ENCODE results near the gene ELOVL7.
"Not testable (repeated sequence)": the region's sequence is repeated elsewhere in the genome, so short reads cannot be mapped to it uniquely, and the experiment has no call there.

Gene ELOVL7

DNA sequence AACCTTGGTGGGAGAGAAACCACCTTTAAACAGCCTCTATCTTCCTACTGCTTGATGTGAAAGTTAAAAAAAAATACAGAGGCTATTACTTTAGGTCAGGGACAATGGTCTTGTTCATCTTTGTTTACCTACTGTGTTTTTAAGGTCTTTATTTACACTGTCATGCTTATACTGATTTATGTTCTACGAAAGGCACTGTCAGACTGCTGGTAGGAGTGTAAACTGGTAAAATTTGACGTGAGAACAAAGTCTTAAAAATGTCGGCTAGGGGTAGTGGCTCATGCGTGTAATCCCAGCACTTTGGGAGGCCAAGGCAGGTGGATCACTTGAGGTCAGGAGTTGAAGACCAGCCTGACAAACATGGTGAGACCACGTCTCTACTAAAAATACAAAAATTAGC is 42.1 kb upstream of the ELOVL7 start:
- TF ChIP-seq, protein P1, sequence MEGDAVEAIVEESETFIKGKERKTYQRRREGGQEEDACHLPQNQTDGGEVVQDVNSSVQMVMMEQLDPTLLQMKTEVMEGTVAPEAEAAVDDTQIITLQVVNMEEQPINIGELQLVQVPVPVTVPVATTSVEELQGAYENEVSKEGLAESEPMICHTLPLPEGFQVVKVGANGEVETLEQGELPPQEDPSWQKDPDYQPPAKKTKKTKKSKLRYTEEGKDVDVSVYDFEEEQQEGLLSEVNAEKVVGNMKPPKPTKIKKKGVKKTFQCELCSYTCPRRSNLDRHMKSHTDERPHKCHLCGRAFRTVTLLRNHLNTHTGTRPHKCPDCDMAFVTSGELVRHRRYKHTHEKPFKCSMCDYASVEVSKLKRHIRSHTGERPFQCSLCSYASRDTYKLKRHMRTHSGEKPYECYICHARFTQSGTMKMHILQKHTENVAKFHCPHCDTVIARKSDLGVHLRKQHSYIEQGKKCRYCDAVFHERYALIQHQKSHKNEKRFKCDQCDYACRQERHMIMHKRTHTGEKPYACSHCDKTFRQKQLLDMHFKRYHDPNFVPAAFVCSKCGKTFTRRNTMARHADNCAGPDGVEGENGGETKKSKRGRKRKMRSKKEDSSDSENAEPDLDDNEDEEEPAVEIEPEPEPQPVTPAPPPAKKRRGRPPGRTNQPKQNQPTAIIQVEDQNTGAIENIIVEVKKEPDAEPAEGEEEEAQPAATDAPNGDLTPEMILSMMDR (IDR thresholded peaks at IDR 0.05; ENCODE audit: insufficient read depth, low read depth, low read length, missing control alignments): no peak
- no peak for DNase-seq (ENCODE audit: low read depth)
- H3K4me3 ChIP-seq (ENCODE audit: low read depth, low read length): no peak overlapping the region

DNA sequence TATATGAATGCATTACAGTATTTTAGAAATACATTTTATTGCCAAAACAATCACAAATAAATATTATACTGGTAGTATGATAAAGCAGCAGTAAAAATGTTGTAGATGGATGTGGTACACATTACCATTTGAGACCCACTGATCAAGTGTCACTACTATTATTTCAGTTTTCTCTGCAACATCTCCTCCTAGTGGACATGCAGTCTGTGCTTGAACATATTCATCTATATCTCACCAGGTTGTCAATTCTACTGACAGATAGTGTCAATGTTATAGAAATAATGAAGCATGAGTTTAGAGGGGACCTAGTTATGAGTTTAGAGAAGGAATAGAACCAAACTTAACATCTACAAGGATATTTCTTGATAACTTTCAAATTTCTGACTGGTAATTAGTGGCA is 39.2 kb upstream of the ELOVL7 start:
- peak; percentile 13 for DNase-seq (ENCODE audit: low read depth)
- no peak overlapping the region for H3K4me3 ChIP-seq (ENCODE audit: low read depth, low read length)
- TF ChIP-seq, protein P1 (IDR thresholded peaks at IDR 0.05; ENCODE audit: insufficient read depth, low read depth, low read length, missing control alignments): peak; percentile 29

DNA sequence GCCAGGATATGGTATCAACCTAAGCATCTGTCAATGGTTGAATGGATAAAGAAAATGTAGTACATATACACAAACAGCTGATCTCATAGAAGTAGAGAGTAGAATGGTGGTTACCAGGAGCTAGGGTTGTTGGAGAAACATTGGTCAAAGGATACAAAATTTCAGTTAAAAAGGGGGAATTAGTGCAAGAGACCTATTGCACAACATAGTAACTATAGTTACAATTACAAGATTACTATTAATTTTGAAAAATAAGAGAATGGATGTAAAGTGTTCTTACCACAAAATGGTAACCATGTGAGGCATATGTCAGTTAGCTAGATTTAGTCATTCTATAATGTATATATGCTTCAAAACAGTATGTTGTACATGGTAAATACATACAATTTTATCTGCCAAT is 28.8 kb upstream of the ELOVL7 start:
- no peak for DNase-seq (ENCODE audit: low read depth)
- TF ChIP-seq, protein P1 (IDR thresholded peaks at IDR 0.05; ENCODE audit: insufficient read depth, low read depth, low read length, missing control alignments): no peak
- no peak overlapping the region for H3K4me3 ChIP-seq (ENCODE audit: low read depth, low read length)

DNA sequence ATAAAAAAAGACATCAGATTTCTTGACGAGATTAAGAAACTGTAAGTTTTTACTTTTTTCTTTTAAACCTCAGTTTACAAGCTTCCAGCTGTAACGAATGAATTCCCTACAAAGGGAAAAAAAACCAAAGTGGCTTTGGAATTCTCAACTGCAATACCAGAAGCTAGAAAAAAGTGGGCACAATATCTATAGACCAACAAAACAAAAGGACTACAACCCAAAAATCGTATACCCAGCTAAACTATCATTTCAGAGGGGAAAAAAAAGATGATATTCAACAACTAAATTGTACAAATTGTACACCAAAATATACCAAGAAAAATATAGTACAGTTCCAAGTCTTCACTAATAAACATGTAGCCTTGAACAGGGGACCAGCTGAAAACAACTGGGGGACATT is 26.8 kb upstream of the ELOVL7 start:
- DNase-seq (ENCODE audit: low read depth): no peak
- H3K4me3 ChIP-seq (ENCODE audit: low read depth, low read length): no peak overlapping the region
- TF ChIP-seq, protein P1 (IDR thresholded peaks at IDR 0.05; ENCODE audit: insufficient read depth, low read depth, low read length, missing control alignments): no peak

DNA sequence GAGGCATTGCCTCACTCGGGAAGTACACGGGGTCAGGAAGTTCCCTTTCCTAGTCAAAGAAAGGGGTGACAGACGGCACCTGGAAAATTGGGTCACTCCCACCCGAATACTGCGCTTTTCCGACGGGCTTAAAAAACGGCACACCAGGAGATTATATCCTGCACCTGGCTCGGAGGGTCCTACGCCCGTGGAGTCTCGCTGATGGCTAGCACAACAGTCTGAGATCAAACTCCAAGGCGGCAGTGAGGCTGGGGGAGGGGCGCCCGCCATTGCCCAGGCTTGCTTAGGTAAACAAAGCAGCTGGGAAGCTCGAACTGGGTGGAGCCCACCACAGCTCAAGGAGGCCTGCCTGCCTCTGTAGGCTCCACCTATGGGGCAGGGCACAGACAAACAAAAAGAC is 16.5 kb upstream of the ELOVL7 start:
- H3K4me3 ChIP-seq (ENCODE audit: low read depth, low read length); DNase-seq (ENCODE audit: low read depth): not testable (repeated sequence)

DNA sequence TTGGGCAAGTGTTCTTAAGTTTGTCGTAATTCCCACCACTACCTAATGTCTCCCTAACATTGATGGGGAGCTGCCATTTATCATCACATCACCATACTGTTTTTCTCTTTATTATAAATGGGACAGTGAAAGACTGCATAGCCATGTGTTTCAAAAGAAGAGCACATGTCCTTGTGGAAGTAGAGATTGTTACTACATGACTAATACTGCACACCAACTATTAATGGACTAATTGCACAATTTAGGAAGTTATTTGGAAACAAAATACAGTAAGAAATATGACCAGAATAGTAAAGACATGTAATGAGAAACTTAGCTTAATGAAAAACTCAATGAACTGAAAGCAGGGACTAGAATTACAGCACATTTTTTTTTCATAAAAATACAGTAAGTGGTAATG is 12.0 kb upstream of the ELOVL7 start:
- no peak overlapping the region for H3K4me3 ChIP-seq (ENCODE audit: low read depth, low read length)
- TF ChIP-seq, protein P1 (IDR thresholded peaks at IDR 0.05; ENCODE audit: insufficient read depth, low read depth, low read length, missing control alignments): no peak
- no peak for DNase-seq (ENCODE audit: low read depth)

DNA sequence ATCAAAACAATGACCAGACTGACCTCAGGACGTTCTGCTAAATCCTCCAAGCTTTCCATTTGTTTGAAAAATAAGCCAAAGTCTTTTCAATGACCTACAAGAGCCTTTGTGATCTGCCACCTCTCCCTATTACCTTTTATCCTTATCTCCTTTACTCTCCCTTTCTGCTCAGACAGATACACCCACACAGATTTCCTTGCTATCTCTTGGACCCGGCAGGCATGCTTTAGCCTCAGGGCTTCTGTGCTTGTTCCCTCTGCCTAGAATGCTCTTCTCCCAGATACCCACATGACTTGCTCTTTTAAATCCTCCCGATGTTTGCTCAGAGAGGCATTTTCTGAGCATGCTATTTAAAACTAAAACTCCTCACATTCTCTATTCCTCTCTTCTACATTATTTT is 8.9 kb upstream of the ELOVL7 start:
- H3K4me3 ChIP-seq (ENCODE audit: low read depth, low read length): no peak overlapping the region
- TF ChIP-seq, protein P1 (IDR thresholded peaks at IDR 0.05; ENCODE audit: insufficient read depth, low read depth, low read length, missing control alignments): no peak
- no peak for DNase-seq (ENCODE audit: low read depth)
